WTC11 (cell line): Measurements from ENCODE around the gene TEDC2.

ENCODE experiments used
- ATF2 ChIP-seq: sonication (generic); formaldehyde crosslinking; IDR thresholded peaks from 2 replicates; pipeline ENCODE4 v1.8.1; 2022; ENCODE audit warnings: low read depth, missing genetic modification reagents, borderline replicate concordance
- CTCF ChIP-seq: fragments of 200-600 bp; IDR thresholded peaks from 2 replicates; pipeline ENCODE4 v1.8.0; 2022; ENCODE audit warnings: antibody characterized with exemption
- ELF4 ChIP-seq: sonication (generic); formaldehyde crosslinking; IDR thresholded peaks from 2 replicates; pipeline ENCODE4 v1.8.1; 2022; ENCODE audit warnings: low read depth, mild to moderate bottlenecking, moderate library complexity, missing genetic modification reagents
- FOXJ3 ChIP-seq: sonication (generic); formaldehyde crosslinking; IDR thresholded peaks from 2 replicates; pipeline ENCODE4 v1.9.0; 2021; ENCODE audit warnings: missing genetic modification reagents, mild to moderate bottlenecking, borderline replicate concordance
- JUN ChIP-seq: sonication (generic); formaldehyde crosslinking; IDR thresholded peaks from 2 replicates; pipeline ENCODE4 v1.8.0; 2023; ENCODE audit warnings: mild to moderate bottlenecking, missing genetic modification reagents
- NFE2L1 ChIP-seq: sonication (generic); formaldehyde crosslinking; IDR thresholded peaks from 2 replicates; pipeline ENCODE4 v1.8.1; 2023; ENCODE audit warnings: missing genetic modification reagents
- NFYB ChIP-seq: sonication (generic); formaldehyde crosslinking; conservative IDR thresholded peaks from 2 replicates; pipeline ENCODE4 v1.8.0; 2022; ENCODE audit warnings: low read depth, missing genetic modification reagents
- ZNF219 ChIP-seq: sonication (generic); formaldehyde crosslinking; IDR thresholded peaks from 2 replicates; pipeline ENCODE4 v1.8.0; 2023; ENCODE audit warnings: missing genetic modification reagents, mild to moderate bottlenecking, borderline replicate concordance
- ZNF317 ChIP-seq: sonication (generic); formaldehyde crosslinking; IDR thresholded peaks from 2 replicates; pipeline ENCODE4 v1.8.1; 2023; ENCODE audit warnings: low read depth, mild to moderate bottlenecking, moderate library complexity, missing genetic modification reagents, borderline replicate concordance
- TF ChIP-seq, protein P1 (sequence below): sonication (generic); formaldehyde crosslinking; IDR thresholded peaks from 2 replicates; pipeline ENCODE4 v1.8.0; 2022; ENCODE audit warnings: mild to moderate bottlenecking, missing genetic modification reagents
- TF ChIP-seq, protein P2 (sequence below): sonication (generic); formaldehyde crosslinking; IDR thresholded peaks from 2 replicates; pipeline ENCODE4 v1.8.0; 2022; ENCODE audit warnings: mild to moderate bottlenecking, missing genetic modification reagents
- TF ChIP-seq, protein P3 (sequence below): sonication (generic); formaldehyde crosslinking; IDR thresholded peaks from 2 replicates; pipeline ENCODE4 v1.8.1; 2023; ENCODE audit warnings: mild to moderate bottlenecking, missing genetic modification reagents, moderate library complexity
- TF ChIP-seq, protein P4 (sequence below): sonication (generic); formaldehyde crosslinking; IDR thresholded peaks from 2 replicates; pipeline ENCODE4 v1.8.1; 2022; ENCODE audit warnings: low read depth, mild to moderate bottlenecking, moderate library complexity, missing genetic modification reagents, borderline replicate concordance

GRCh38 chr16:2511128-2511800 lies 51.4 kb downstream of the TEDC2 start:
- TF ChIP-seq NFYB (CRISPR knock-in tag) = no peak
- TF ChIP-seq, protein P1, sequence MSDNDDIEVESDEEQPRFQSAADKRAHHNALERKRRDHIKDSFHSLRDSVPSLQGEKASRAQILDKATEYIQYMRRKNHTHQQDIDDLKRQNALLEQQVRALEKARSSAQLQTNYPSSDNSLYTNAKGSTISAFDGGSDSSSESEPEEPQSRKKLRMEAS (CRISPR knock-in tag) = no peak
- TF ChIP-seq JUN (CRISPR knock-in tag) = no peak
- no peak for TF ChIP-seq FOXJ3 (CRISPR knock-in tag)
- no peak for TF ChIP-seq ATF2 (CRISPR knock-in tag)
- TF ChIP-seq CTCF = no peak
- no peak for TF ChIP-seq ZNF317
- TF ChIP-seq NFE2L1 (CRISPR knock-in tag) = no peak
- TF ChIP-seq, protein P2, sequence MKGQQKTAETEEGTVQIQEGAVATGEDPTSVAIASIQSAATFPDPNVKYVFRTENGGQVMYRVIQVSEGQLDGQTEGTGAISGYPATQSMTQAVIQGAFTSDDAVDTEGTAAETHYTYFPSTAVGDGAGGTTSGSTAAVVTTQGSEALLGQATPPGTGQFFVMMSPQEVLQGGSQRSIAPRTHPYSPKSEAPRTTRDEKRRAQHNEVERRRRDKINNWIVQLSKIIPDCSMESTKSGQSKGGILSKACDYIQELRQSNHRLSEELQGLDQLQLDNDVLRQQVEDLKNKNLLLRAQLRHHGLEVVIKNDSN (CRISPR knock-in tag) = no peak
- TF ChIP-seq, protein P3, sequence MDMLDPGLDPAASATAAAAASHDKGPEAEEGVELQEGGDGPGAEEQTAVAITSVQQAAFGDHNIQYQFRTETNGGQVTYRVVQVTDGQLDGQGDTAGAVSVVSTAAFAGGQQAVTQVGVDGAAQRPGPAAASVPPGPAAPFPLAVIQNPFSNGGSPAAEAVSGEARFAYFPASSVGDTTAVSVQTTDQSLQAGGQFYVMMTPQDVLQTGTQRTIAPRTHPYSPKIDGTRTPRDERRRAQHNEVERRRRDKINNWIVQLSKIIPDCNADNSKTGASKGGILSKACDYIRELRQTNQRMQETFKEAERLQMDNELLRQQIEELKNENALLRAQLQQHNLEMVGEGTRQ (CRISPR knock-in tag) = no peak
- TF ChIP-seq ZNF219 (CRISPR knock-in tag) = no peak
- TF ChIP-seq, protein P4, sequence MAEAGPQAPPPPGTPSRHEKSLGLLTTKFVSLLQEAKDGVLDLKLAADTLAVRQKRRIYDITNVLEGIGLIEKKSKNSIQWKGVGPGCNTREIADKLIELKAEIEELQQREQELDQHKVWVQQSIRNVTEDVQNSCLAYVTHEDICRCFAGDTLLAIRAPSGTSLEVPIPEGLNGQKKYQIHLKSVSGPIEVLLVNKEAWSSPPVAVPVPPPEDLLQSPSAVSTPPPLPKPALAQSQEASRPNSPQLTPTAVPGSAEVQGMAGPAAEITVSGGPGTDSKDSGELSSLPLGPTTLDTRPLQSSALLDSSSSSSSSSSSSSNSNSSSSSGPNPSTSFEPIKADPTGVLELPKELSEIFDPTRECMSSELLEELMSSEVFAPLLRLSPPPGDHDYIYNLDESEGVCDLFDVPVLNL (CRISPR knock-in tag) = no peak
- no peak for TF ChIP-seq ELF4 (CRISPR knock-in tag)
